Measurements from ENCODE around the gene SENP2. TPM values are rescaled to one million over a fixed set of nuclear protein-coding genes. Genes with fewer than 3 reads are reported as not detected.
"Not testable (repeated sequence)": the region's sequence is repeated elsewhere in the genome, so short reads cannot be mapped to it uniquely, and the experiment has no call there.

Gene SENP2
- 40.3 TPM for polyA plus RNA-seq (2013, experiment 1 of 2)
- 37.3 TPM for polyA plus RNA-seq (2013, experiment 2 of 2)

DNA sequence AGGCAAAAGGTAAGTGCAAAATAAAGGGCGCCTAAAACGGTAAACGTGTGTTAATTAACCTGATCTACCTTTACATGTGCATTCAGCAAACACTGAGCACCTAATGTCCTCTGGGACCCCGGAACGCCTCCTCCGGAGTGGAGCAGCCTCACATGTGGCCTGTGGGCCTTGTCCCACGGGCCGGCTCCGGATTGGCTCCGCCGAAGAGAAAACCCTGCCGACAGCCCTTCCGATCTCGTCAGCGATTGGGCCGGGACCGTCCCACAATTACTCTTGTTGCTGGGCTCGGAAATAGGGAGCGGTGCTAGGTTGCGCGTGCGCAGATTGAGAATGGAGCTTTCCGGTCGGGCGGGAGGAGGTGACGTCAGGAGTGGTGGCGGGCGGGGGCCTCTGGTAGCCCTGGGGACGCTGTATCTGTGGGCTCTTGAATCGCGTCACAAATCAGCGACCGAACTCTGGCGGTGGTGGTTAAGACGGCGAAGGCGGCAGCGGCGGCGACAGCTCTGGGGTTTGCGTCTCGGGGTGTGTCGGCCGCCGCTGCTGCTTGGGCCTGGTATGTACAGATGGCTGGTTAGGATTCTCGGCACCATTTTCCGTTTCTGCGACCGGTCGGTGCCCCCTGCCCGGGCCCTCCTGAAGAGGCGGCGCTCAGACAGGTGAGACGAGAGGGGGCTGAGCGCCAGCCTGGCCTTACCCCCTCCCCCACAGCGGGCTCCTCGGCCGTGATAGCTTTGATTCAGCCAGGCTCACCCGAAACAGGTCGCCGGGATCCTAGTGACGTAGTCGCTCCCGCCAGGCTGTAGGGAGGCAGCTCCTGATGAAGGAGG, at the start of gene SENP2:
SENP2 (plus strand) TSS at position 437 of the 827 bp plus-strand sequence; CDS start at position 556, 119 bp downstream.
- H3K4me3 ChIP-seq (ENCODE audit: low read length), result peak within 1 kb of the TSS; percentile 95
- peaks cover 16% of the 10 kb centered on the region for H3K4me1 ChIP-seq (ENCODE audit: insufficient read depth, low read length)
- peak within 1 kb of the TSS; percentile 88 for H3K27ac ChIP-seq (ENCODE audit: low read depth, low read length)
- H3K36me3 ChIP-seq (ENCODE audit: insufficient read depth, low read length), result peaks cover 6% of the 10 kb centered on the region; the same call in 1 of the 2 replicates
- H3K27me3 ChIP-seq (ENCODE audit: insufficient read depth, low read length), result no peaks in the 10 kb centered on the region
- H3K9me3 ChIP-seq (ENCODE audit: insufficient read depth, low read depth, low read length), result no peaks in the 10 kb centered on the region
- H3K9ac ChIP-seq (ENCODE audit: low read depth, low read length), result peak within 1 kb of the TSS; percentile 81
- under 1% methylated on average over 64 of the region's 64 CpGs for WGBS

- WGBS, result 88% methylated on average over 9 of the region's 9 CpGs
- Histone ChIP-seq H3K9me3 (ENCODE audit: insufficient read depth, low read depth, low read length) (no peaks in the 10 kb centered on the region), H3K9ac (ENCODE audit: low read depth, low read length) (no peak overlapping the region), H3K27ac (ENCODE audit: low read depth, low read length) (no peak overlapping the region), H3K4me3 (ENCODE audit: low read length) (no peak overlapping the region), H3K36me3 (ENCODE audit: insufficient read depth, low read length) (no peaks in the 10 kb centered on the region), H3K27me3 (ENCODE audit: insufficient read depth, low read length) (no peaks in the 10 kb centered on the region), H3K4me1 (ENCODE audit: insufficient read depth, low read length) (no peaks in the 10 kb centered on the region)
Measured at GRCh38 chr3:185537369-185537970, 48.6 kb upstream of the SENP2 start.

DNA sequence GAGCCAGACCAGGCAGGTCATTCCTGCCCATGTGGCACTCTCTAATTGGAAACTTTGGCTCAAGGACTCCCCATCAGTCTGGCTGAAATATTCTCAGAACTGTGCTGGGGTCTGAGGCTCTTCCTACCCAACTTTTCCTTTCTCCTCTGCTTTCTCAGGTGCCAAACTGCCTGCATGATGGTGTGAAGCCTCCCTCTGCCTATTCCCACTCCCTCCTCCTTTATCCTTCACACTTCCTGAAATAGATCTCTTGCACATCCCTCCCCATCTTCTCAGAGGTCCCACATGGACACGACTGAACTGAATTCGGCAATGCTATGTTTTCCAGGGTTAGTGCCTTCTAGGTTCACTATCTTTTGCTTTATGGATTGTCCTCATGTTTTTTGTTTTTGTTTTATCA, 46.2 kb upstream of the SENP2 start:
- Histone ChIP-seq H3K9ac (ENCODE audit: low read depth, low read length) (no peak overlapping the region), H3K4me1 (ENCODE audit: insufficient read depth, low read length) (no peaks in the 10 kb centered on the region), H3K9me3 (ENCODE audit: insufficient read depth, low read depth, low read length) (no peaks in the 10 kb centered on the region), H3K27me3 (ENCODE audit: insufficient read depth, low read length) (no peaks in the 10 kb centered on the region), H3K4me3 (ENCODE audit: low read length) (no peak overlapping the region), H3K27ac (ENCODE audit: low read depth, low read length) (no peak overlapping the region), H3K36me3 (ENCODE audit: insufficient read depth, low read length) (no peaks in the 10 kb centered on the region)
- WGBS, result 80% methylated on average over 2 of the region's 2 CpGs

DNA sequence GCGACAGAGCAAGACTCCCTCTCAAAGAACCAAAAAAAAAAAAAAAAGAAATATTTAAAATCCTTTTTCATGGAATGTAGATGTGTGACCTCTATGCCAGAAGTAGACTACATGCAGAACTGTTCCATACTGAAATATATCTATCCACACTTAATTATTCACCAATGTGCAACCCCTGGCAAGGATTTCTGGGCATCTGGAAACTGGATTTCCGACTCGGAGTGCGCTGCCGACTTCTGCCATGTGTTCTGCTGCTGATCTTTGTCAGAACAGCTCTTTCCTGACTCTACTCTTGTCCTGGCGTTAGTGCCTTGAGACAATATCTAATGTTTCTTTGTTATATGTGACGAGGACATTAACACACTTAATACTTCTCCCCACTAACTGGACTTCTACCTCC, 45.4 kb upstream of the SENP2 start:
- no peak overlapping the region for H3K4me3 ChIP-seq (ENCODE audit: low read length)
- H3K9ac ChIP-seq (ENCODE audit: low read depth, low read length), result no peak overlapping the region
- WGBS, result 98% methylated on average over 5 of the region's 7 CpGs
- H3K27ac ChIP-seq (ENCODE audit: low read depth, low read length), result no peak overlapping the region
- H3K4me1 ChIP-seq (ENCODE audit: insufficient read depth, low read length), result no peaks in the 10 kb centered on the region
- no peaks in the 10 kb centered on the region for H3K36me3 ChIP-seq (ENCODE audit: insufficient read depth, low read length)
- H3K9me3 ChIP-seq (ENCODE audit: insufficient read depth, low read depth, low read length), result no peaks in the 10 kb centered on the region
- H3K27me3 ChIP-seq (ENCODE audit: insufficient read depth, low read length), result no peaks in the 10 kb centered on the region

GRCh38 chr3:185549122-185549521, 37.0 kb upstream of the SENP2 start:
- no peak overlapping the region for H3K4me3 ChIP-seq (ENCODE audit: low read length)
- H3K36me3 ChIP-seq (ENCODE audit: insufficient read depth, low read length), result no peaks in the 10 kb centered on the region
- no peak overlapping the region for H3K27ac ChIP-seq (ENCODE audit: low read depth, low read length)
- H3K4me1 ChIP-seq (ENCODE audit: insufficient read depth, low read length), result peaks cover 4% of the 10 kb centered on the region; the same call in 1 of the 2 replicates
- WGBS, result 97% methylated on average over 2 of the region's 3 CpGs
- H3K9ac ChIP-seq (ENCODE audit: low read depth, low read length), result no peak overlapping the region
- H3K9me3 ChIP-seq (ENCODE audit: insufficient read depth, low read depth, low read length), result no peaks in the 10 kb centered on the region
- no peaks in the 10 kb centered on the region for H3K27me3 ChIP-seq (ENCODE audit: insufficient read depth, low read length)

DNA sequence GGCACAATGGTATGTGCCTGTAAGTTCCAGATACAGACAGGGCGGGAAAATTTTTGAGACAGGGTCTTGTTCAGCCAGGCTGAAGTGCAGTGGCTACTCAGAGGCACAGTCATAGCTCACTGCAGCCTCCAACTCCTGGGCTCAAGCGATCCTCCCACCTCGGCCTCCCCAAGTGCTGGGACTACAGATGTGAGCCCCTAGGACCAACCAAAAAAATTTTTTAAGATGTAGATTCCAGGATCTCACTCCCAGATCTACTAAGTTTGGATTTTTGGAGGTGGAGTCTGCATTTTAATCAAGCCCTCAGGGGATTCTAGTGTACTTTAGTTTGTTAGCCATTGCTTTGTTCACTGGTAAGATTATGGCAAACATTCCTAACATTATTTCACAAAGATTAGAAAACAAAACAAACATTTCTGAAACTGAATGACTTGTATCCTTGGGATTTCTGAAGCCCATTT, 36.4 kb upstream of the SENP2 start:
- no peak overlapping the region for H3K4me3 ChIP-seq (ENCODE audit: low read length)
- H3K36me3 ChIP-seq (ENCODE audit: insufficient read depth, low read length), result no peaks in the 10 kb centered on the region
- no peak overlapping the region for H3K27ac ChIP-seq (ENCODE audit: low read depth, low read length)
- H3K9me3 ChIP-seq (ENCODE audit: insufficient read depth, low read depth, low read length), result no peaks in the 10 kb centered on the region
- H3K9ac ChIP-seq (ENCODE audit: low read depth, low read length), result no peak overlapping the region
- H3K27me3 ChIP-seq (ENCODE audit: insufficient read depth, low read length), result no peaks in the 10 kb centered on the region
- WGBS, result 90% methylated on average over 3 of the region's 3 CpGs
- H3K4me1 ChIP-seq (ENCODE audit: insufficient read depth, low read length), result peaks cover 4% of the 10 kb centered on the region; the same call in 1 of the 2 replicates

DNA sequence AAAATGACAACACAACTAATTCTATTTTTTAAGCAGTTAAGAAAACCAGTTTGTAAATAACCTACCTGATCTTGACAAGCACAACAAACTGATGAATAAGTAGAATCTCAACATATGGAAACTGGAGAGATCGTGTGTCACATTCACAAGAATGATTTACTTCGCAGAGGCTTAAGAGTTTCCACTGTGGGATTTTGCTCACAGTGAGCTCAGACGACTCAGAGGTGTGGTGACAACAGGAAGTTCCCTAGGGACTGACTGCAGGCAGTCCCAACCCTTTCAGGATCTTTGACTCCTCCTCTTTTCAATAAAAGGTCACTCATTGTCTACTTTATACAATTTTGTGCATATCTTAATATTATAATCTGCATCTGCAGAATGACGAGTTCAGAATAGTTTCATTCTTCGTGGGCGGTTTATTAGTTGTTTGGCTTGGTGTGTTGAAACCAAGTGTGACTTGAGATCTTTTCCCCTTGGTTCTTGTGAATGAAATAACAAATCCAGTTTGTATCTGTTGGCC, 33.7 kb upstream of the SENP2 start, which contains the start of gene LIPH:
LIPH (minus strand) TSS at position 231 of the 520 bp plus-strand sequence; CDS start at position 114, 117 bp downstream.
- Histone ChIP-seq H3K9me3 (ENCODE audit: insufficient read depth, low read depth, low read length) (no peaks in the 10 kb centered on the region), H3K4me3 (ENCODE audit: low read length) (no peak within 1 kb of the TSS; the same call in 1 of the 2 replicates), H3K27me3 (ENCODE audit: insufficient read depth, low read length) (no peaks in the 10 kb centered on the region), H3K9ac (ENCODE audit: low read depth, low read length) (no peak within 1 kb of the TSS), H3K36me3 (ENCODE audit: insufficient read depth, low read length) (no peaks in the 10 kb centered on the region), H3K27ac (ENCODE audit: low read depth, low read length) (no peak within 1 kb of the TSS), H3K4me1 (ENCODE audit: insufficient read depth, low read length) (peaks cover 4% of the 10 kb centered on the region; the same call in 1 of the 2 replicates)
- WGBS, result 59% methylated on average over 6 of the region's 6 CpGs

DNA sequence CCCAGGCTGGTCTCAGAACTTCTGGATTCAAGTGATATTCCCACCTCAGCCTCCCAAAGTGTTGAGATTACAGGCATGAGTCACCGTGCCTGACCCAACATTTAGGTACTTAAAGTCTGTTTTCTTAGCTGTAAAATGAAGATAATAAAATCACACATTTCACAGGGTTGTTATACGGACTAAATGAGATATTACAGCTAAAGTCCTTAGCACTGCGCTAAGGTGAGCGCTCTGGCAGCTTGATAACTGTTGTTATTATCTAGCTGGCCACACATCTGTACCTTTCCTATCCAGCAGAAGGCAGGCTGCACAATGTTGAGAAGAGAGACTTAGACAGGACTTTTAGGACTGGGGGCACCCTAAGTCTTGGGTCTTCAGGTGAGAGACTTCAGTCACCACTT, 31.0 kb upstream of the SENP2 start:
- H3K27ac ChIP-seq (ENCODE audit: low read depth, low read length), result no peak overlapping the region

DNA sequence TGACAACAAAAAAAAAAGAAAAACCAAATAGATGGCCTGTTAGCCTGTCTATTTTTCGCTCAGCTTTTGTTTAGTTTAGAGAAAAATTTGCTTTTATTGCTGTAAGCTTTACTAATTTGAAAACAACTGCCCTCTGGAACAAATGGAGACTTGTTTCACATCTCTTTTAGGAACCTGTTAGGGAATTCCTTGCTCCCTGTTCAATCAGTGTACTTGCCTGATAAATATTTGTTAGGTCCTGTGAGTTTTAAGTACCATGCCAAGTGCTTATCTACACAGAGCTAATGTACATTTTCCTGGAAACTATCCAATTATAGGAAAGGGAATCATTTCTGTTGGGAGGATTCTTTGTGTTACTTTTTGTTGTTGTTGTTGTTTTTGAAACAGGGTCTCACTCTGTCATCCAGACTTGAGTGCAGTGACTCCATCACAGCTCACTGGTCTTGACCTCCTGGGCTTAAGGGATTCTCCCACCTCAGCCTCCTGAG, 30.2 kb upstream of the SENP2 start:
- H3K4me3 ChIP-seq (ENCODE audit: low read length), result no peak overlapping the region
- no peak overlapping the region for H3K27ac ChIP-seq (ENCODE audit: low read depth, low read length)
- no peaks in the 10 kb centered on the region for H3K36me3 ChIP-seq (ENCODE audit: insufficient read depth, low read length)
- H3K4me1 ChIP-seq (ENCODE audit: insufficient read depth, low read length), result peaks cover 17% of the 10 kb centered on the region
- H3K9me3 ChIP-seq (ENCODE audit: insufficient read depth, low read depth, low read length), result no peaks in the 10 kb centered on the region
- H3K27me3 ChIP-seq (ENCODE audit: insufficient read depth, low read length), result peaks cover 5% of the 10 kb centered on the region; the same call in 1 of the 2 replicates
- 94% methylated on average over 1 of the region's 1 CpG for WGBS
- no peak overlapping the region for H3K9ac ChIP-seq (ENCODE audit: low read depth, low read length)

More for the DNA sequence above, 31.0 kb upstream of the SENP2 start:
- Histone ChIP-seq H3K9me3 (ENCODE audit: insufficient read depth, low read depth, low read length) (no peaks in the 10 kb centered on the region), H3K27me3 (ENCODE audit: insufficient read depth, low read length) (peaks cover 5% of the 10 kb centered on the region; the same call in 1 of the 2 replicates), H3K4me1 (ENCODE audit: insufficient read depth, low read length) (peaks cover 10% of the 10 kb centered on the region), H3K4me3 (ENCODE audit: low read length) (no peak overlapping the region), H3K36me3 (ENCODE audit: insufficient read depth, low read length) (no peaks in the 10 kb centered on the region), H3K9ac (ENCODE audit: low read depth, low read length) (no peak overlapping the region)
- WGBS, result 95% methylated on average over 4 of the region's 4 CpGs

GRCh38 chr3:185556640-185557039, 29.5 kb upstream of the SENP2 start:
- 95% methylated on average over 6 of the region's 6 CpGs for WGBS
- not testable (repeated sequence) for H3K9ac ChIP-seq (ENCODE audit: low read depth, low read length); H3K4me3 ChIP-seq (ENCODE audit: low read length); H3K36me3 ChIP-seq (ENCODE audit: insufficient read depth, low read length); H3K9me3 ChIP-seq (ENCODE audit: insufficient read depth, low read depth, low read length); H3K27me3 ChIP-seq (ENCODE audit: insufficient read depth, low read length); H3K27ac ChIP-seq (ENCODE audit: low read depth, low read length)
- H3K4me1 ChIP-seq (ENCODE audit: insufficient read depth, low read length), result peaks cover 24% of the 10 kb centered on the region

DNA sequence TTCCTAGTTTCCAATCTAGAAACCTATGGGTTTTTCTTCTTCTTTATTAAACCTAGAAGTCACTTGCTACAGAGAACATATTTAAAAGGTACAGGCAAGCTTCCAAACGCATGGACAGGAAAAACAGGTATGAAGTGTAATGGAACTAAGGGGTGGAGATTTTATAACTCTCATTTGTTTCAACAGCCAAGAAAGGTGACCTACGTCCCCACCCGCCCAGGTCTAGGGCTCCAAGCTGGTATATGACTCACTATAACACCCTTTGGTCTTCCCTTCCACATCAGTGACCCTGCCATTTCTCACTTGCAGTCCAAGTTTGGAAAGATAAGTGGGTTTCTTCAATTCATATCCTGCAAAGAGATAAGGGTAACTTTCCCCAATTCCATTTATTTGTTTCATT, 27.7 kb upstream of the SENP2 start:
- H3K27me3 ChIP-seq (ENCODE audit: insufficient read depth, low read length), result peaks cover 5% of the 10 kb centered on the region; the same call in 1 of the 2 replicates
- H3K36me3 ChIP-seq (ENCODE audit: insufficient read depth, low read length), result no peaks in the 10 kb centered on the region
- peaks cover 28% of the 10 kb centered on the region for H3K4me1 ChIP-seq (ENCODE audit: insufficient read depth, low read length)
- no peak overlapping the region; the same call in 1 of the 2 replicates for H3K27ac ChIP-seq (ENCODE audit: low read depth, low read length)
- H3K4me3 ChIP-seq (ENCODE audit: low read length), result no peak overlapping the region
- H3K9me3 ChIP-seq (ENCODE audit: insufficient read depth, low read depth, low read length), result no peaks in the 10 kb centered on the region
- 92% methylated on average over 3 of the region's 3 CpGs for WGBS
- H3K9ac ChIP-seq (ENCODE audit: low read depth, low read length), result no peak overlapping the region
